Right lobe of liver (tissue), 6 donors: ENCODE results near the gene TNXB. TPM values are rescaled to one million over a fixed set of nuclear protein-coding genes. Genes with fewer than 3 reads are reported as not detected.

Source experiments
- ATAC-seq, 4 donors: fragments of 200-7000 bp; cut with Tn5 transposase; one replicate each; pipeline ENCODE4 v1.9.1; 2020; ENCODE audit warnings: mild to moderate bottlenecking in 4 of 4, moderate library complexity in 4 of 4
- DNase-seq, 3 donors: peaks; one replicate each; pipeline ENCODE4 v3.0.0-alpha.2; 2020
- H3K27ac ChIP-seq, 3 donors: fragments of 200-600 bp; one replicate each; pipeline ENCODE4 v1.8.0; 2022
- H3K27me3 ChIP-seq, 2 donors: fragments of 200-600 bp; one replicate each; pipeline ENCODE4 v1.8.0; 2022
- H3K36me3 ChIP-seq, 4 donors: fragments of 200-600 bp; sonication (generic) in 1 of 4; one replicate each; pipeline versions ENCODE4 v1.5.1 to v1.8.0; 2017 to 2022; ENCODE audit warnings: control low read depth in 1 of 4
- H3K4me1 ChIP-seq, 4 donors: fragments of 200-600 bp; sonication (generic) in 1 of 4; one replicate each; pipeline versions ENCODE4 v1.5.1 to v1.8.0; 2017 to 2022; ENCODE audit warnings: control low read depth in 1 of 4
- H3K4me3 ChIP-seq, 3 donors: fragments of 200-600 bp; one replicate each; pipeline ENCODE4 v1.8.0; 2022
- H3K9me3 ChIP-seq, 4 donors: fragments of 200-600 bp; sonication (generic) in 1 of 4; one replicate each; pipeline versions ENCODE4 v1.5.1 to v1.8.0; 2017 to 2022; ENCODE audit warnings: control low read depth in 1 of 4
- POLR2A ChIP-seq: fragments of 450-650 bp; IDR thresholded peaks from one replicate; pipeline ENCODE4 v1.6.1; 2017; ENCODE audit warnings: antibody characterized with exemption, mild to moderate bottlenecking
- WGBS: methylation state at CpG from one replicate; pipeline ENCODE4 v1.1.6; 2018; ENCODE audit warnings: low coverage, low lambda C conversion rate; ENCODE audit not compliant: insufficient coverage; ENCODE audit errors: missing lambda C conversion rate; 5-methylcytosine and 5-hydroxymethylcytosine counted together
- intact Hi-C, 2 donors: fragments of 100-400 bp; cut with DNase I; formaldehyde crosslinking; loops; one replicate each; pipeline versions ENCODE4 v1.11.2 to v1.14.1; 2022
- total RNA-seq, 6 experiments: library from RNA; depleted of rRNA in 2 of 6; stranded (reverse); fragments of >200 nt in 2 of 6; fragmentation: NEBNext Ultra II Directional in 3 of 6; extraction: Animal tissue kit (Norgen Biotek cat#: 25700) in 3 of 6; gene quantifications; one replicate each; pipeline versions ENCODE4 v1.1.0 to v1.2.4, GENCODE V29; 2016 to 2023
- TF ChIP-seq, protein P1 (sequence below), 4 donors: fragments of 200-600 bp in 3 of 4; fragments of 450-650 bp in 1 of 4; IDR thresholded peaks; one replicate each; pipeline versions ENCODE4 v1.5.1 to v1.8.0; 2016 to 2022; ENCODE audit warnings: antibody characterized with exemption in 4 of 4, mild to moderate bottlenecking in 2 of 4
- donor health status: DM: no; HTN: yes; CAD: no.
- donor health status: DM: no; HTN: no; CAD: no.
- donor health status: DM: no; HTN: no; CAD: no.
- donor health status: DM: no; HTN: yes; CAD: no.
- donor health status: DM: no; HTN: yes; CAD: no.

The TNXB gene
- total RNA-seq, 6 experiments from 2014 or later, result 7.2 to 28.3 (median 10.3) TPM

DNA sequence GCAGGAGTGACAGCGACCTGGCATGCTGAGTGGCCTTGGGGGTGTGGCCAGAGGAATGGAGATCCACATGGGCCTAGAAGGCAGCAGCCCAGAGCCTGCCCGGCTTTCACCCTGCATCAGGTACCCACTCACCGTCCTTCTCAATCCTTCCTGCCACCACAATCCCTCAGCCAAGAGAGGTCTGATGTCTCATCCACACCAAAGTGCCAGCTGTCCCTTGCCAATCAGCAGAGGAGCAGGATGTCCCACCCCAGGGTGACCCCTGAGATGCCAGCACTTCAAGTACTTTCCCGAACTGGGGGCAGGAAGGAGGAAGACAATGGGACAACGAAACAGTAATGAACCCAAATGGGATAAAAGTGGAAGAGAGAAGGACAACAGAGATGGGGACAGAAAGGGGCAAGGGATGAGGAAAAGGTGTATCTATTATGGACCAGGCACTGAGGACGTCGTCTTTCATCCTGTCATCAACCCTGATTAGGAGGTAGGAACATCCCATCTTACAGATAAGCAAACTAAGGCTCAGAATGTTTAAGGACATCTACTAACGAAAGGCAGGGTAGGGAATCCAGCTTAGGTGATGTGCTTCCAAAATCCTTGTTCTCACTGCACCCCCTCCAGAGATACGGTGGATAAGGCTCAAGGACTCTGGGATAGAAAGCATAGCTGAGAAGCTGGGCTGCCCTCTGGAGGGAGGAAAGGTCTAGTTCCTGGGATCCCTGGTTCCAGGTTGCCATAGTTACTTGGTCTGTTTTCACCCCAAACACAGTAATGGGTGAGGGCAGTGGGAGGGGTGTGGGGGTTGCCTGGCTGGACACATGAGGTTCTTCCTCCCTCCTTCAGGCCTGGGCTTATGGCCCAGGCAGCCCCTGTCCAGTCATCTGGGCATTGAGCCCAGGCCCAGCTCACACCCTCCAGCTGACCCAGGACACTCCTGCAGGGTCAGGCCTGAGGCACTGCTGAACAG is 4.5 kb upstream of the TNXB start:
- Histone ChIP-seq H3K4me1 (peaks cover 0 to 7% (median 0%) of the 10 kb centered on the region in 4 donors), H3K4me3 (no peak overlapping the region), H3K36me3 (peaks cover 2 to 30% (median 20%) of the 10 kb centered on the region in 4 donors), H3K9me3 (no peaks in the 10 kb centered on the region), H3K27me3 (no peaks in the 10 kb centered on the region), H3K27ac (no peak overlapping the region)
- no peak for TF ChIP-seq POLR2A
- TF ChIP-seq, protein P1, sequence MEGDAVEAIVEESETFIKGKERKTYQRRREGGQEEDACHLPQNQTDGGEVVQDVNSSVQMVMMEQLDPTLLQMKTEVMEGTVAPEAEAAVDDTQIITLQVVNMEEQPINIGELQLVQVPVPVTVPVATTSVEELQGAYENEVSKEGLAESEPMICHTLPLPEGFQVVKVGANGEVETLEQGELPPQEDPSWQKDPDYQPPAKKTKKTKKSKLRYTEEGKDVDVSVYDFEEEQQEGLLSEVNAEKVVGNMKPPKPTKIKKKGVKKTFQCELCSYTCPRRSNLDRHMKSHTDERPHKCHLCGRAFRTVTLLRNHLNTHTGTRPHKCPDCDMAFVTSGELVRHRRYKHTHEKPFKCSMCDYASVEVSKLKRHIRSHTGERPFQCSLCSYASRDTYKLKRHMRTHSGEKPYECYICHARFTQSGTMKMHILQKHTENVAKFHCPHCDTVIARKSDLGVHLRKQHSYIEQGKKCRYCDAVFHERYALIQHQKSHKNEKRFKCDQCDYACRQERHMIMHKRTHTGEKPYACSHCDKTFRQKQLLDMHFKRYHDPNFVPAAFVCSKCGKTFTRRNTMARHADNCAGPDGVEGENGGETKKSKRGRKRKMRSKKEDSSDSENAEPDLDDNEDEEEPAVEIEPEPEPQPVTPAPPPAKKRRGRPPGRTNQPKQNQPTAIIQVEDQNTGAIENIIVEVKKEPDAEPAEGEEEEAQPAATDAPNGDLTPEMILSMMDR (IDR thresholded peaks at IDR 0.05), result peak in 3 of 4 donors; percentile 12 to 34 (median 23)
- peak; percentile 50 to 73 (median 60) for ATAC-seq
- peak in 2 of 3 donors; percentile 65 to 68 for DNase-seq
- WGBS, result 76% methylated on average over 4 of the region's 9 CpGs
- intact Hi-C loops, result no loop called here

DNA sequence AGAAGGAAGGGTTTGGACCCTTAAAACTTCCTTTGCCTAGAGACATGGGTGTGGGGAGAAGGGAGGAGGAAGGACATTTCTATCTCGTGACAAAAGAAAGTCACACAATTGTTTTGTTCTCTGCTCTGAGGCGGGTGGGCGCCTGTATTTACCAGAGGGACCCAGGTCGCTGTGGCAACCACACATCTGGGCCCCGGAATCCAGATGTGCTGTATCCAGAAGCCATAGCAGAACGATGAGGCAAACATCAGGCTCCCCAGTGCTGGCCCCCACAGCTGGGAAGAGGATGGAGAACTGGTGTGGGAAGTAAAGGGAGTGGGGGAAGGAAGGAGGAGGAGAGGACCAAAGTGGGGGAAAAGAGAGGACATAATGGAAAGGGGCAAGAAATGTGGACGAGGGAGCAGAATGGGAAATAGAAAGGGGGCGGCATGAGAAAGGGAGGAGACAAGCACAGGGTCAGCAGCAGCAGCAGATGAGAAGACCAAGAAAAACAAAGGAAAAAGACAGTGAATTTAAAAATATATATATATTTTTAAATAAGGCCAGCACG is 3.4 kb upstream of the TNXB start:
- intact Hi-C loops, result no loop called here
- Histone ChIP-seq H3K36me3 (peaks cover 2 to 19% (median 11%) of the 10 kb centered on the region in 4 donors), H3K4me1 (peaks cover 0 to 7% (median 0%) of the 10 kb centered on the region in 4 donors), H3K27ac (no peak overlapping the region), H3K4me3 (no peak overlapping the region), H3K9me3 (no peaks in the 10 kb centered on the region), H3K27me3 (no peaks in the 10 kb centered on the region)
- TF ChIP-seq, protein P1 (IDR thresholded peaks at IDR 0.05), result no peak
- no peak for TF ChIP-seq POLR2A
- ATAC-seq (no peak), DNase-seq (no peak)
- 65% methylated on average over 7 of the region's 9 CpGs for WGBS

GRCh38 chr6:32111424-32112066 is 2.4 kb upstream of the TNXB start:
- Histone ChIP-seq H3K36me3 (peaks cover 0 to 9% (median 4%) of the 10 kb centered on the region in 4 donors), H3K9me3 (no peaks in the 10 kb centered on the region), H3K27me3 (no peaks in the 10 kb centered on the region), H3K27ac (no peak overlapping the region), H3K4me1 (peaks cover 0 to 7% (median 0%) of the 10 kb centered on the region in 4 donors), H3K4me3 (no peak overlapping the region)
- no peak for DNase-seq
- intact Hi-C loops, result no loop called here
- ATAC-seq, result no peak
- WGBS, result 56% methylated on average over 7 of the region's 7 CpGs
- TF ChIP-seq, protein P1 (IDR thresholded peaks at IDR 0.05), result no peak
- TF ChIP-seq POLR2A, result no peak

DNA sequence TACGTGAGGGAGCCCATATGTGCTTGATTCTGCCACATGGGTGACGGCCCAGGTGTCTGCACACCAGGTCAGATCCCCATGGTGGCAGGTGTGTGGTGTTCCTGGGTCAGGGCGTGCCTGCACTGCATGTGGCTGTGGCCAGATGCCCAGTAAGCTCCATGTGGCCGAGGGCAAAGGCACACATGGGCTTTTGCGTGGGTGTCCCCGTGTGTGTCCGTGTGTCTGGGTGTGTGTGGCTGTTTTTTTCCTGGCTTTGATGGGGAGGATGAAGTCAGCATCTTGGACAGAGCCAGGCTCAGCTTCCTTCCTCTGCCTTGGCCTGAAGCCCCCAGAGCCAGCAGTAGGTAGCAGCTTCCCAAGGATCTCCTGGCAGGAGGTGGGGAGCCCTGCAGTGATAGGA is 1.5 kb upstream of the TNXB start:
- TF ChIP-seq, protein P1 (IDR thresholded peaks at IDR 0.05), result no peak
- TF ChIP-seq POLR2A, result no peak
- no peaks in the 10 kb centered on the region for H3K36me3 ChIP-seq
- WGBS, result 0% methylated on average over 1 of the region's 7 CpGs
- H3K27me3 ChIP-seq, result no peaks in the 10 kb centered on the region
- H3K9me3 ChIP-seq, result no peaks in the 10 kb centered on the region
- H3K27ac ChIP-seq, result no peak overlapping the region
- peak; percentile 32 to 66 (median 47) for ATAC-seq
- DNase-seq, result peak in 1 of 3 donors; percentile 69
- no peak overlapping the region for H3K4me3 ChIP-seq
- intact Hi-C loops, result no loop called here
- peaks cover 0 to 7% (median 0%) of the 10 kb centered on the region in 4 donors for H3K4me1 ChIP-seq
